A549 (cell line): ENCODE results near the gene ARHGEF1. TPM values are rescaled to one million over a fixed set of nuclear protein-coding genes. Genes with fewer than 3 reads are reported as not detected.

ENCODE experiments used
- ATAC-seq, 2 experiments: fragments of 200-7000 bp in 1 of 2; fragments of >200 bp in 1 of 2; cut with Nextera tagmentation in 1 of 2; cut with Tn5 transposase in 1 of 2; 3 replicates each; pipeline versions ENCODE4 v1.8.0 to v1.9.1; 2018 to 2020; ENCODE audit warnings: mild to moderate bottlenecking in 1 of 2, moderate library complexity in 1 of 2
- CTCF ChIA-PET: fragments of 300-600 bp; sonication (Branson Sonifier 250); formaldehyde crosslinking; extraction: SDS; loops from one replicate; lab custom pipeline; 2021; ENCODE audit warnings: antibody characterized with exemption, inconsistent platforms; lab: Yijun Ruan, JAX
- POLR2A ChIA-PET: fragments of 350-600 bp; formaldehyde crosslinking; extraction: SDS; loops from one replicate; lab custom pipeline; 2021; ENCODE audit warnings: antibody characterized with exemption, inconsistent platforms; lab: Yijun Ruan, JAX
- DNase-seq, 2 experiments: peaks; one replicate each; pipeline versions ENCODE4 v3.0.0 to v3.0.0-alpha.2; 2011 to 2016; ENCODE audit warnings: low read depth in 1 of 2, low spot score in 1 of 2
- FAIRE-seq: peaks from 2 replicates; lab custom pipeline; 2011; peaks lifted over from hg19 to GRCh38; lab: Jason Lieb, UNC
- H3K27ac ChIP-seq, 2 experiments: fragments of >200 bp; sonication (Bioruptor Twin); formaldehyde crosslinking; 3 replicates each; pipeline ENCODE4 v1.5.1; 2016 to 2017
- H3K4me1 ChIP-seq: fragments of >200 bp; sonication (Bioruptor Twin); formaldehyde crosslinking; 3 replicates; pipeline ENCODE4 v1.6.1; 2016
- H3K4me2 ChIP-seq: fragments of >200 bp; sonication (Bioruptor Twin); formaldehyde crosslinking; 3 replicates; pipeline ENCODE4 v1.6.1; 2016
- H3K4me3 ChIP-seq: fragments of >200 bp; sonication (Bioruptor Twin); formaldehyde crosslinking; 3 replicates; pipeline ENCODE4 v1.5.1; 2016
- H3K9me3 ChIP-seq: fragments of >200 bp; sonication (Bioruptor Twin); formaldehyde crosslinking; 3 replicates; pipeline ENCODE4 v1.6.1; 2016
- CBX2 ChIP-seq: fragments of 200-600 bp; sonication (generic); IDR thresholded peaks from 2 replicates; pipeline ENCODE4 v1.6.1; 2016; ENCODE audit warnings: low read depth, mild to moderate bottlenecking, borderline replicate concordance
- CBX8 ChIP-seq: fragments of 200-600 bp; sonication (generic); IDR thresholded peaks from 2 replicates; pipeline ENCODE4 v1.6.1; 2016
- CHD4 ChIP-seq: fragments of 200-600 bp; sonication (generic); IDR thresholded peaks from 2 replicates; pipeline ENCODE4 v1.6.1; 2016; ENCODE audit warnings: antibody characterized with exemption, mild to moderate bottlenecking, borderline replicate concordance
- EHF ChIP-seq: fragments of 250-450 bp; sonication (Bioruptor Pico); IDR thresholded peaks from 2 replicates; pipeline ENCODE4 v1.5.0; 2020; ENCODE audit warnings: mild to moderate bottlenecking
- HEYL ChIP-seq: fragments of 250-450 bp; sonication (Bioruptor Pico); IDR thresholded peaks from 2 replicates; pipeline ENCODE4 v1.8.0; 2021; ENCODE audit warnings: mild to moderate bottlenecking, moderate library complexity
- HOXA7 ChIP-seq: fragments of 250-450 bp; sonication (Bioruptor Pico); IDR thresholded peaks from 2 replicates; pipeline ENCODE4 v1.5.0; 2020; ENCODE audit warnings: mild to moderate bottlenecking, moderate library complexity
- HOXB5 ChIP-seq: fragments of 250-450 bp; sonication (Bioruptor Pico); IDR thresholded peaks from 2 replicates; pipeline ENCODE4 v1.5.0; 2020; ENCODE audit warnings: mild to moderate bottlenecking, moderate library complexity
- MAFK ChIP-seq: fragments of 450-650 bp; IDR thresholded peaks from 2 replicates; pipeline ENCODE4 v1.6.1; 2014; ENCODE audit not compliant: partially characterized antibody
- MAZ ChIP-seq: fragments of 150-350 bp; IDR thresholded peaks from 2 replicates; pipeline ENCODE4 v1.6.1; 2014; ENCODE audit warnings: antibody characterized with exemption, low read depth, low read length, borderline replicate concordance
- NFE2L2 ChIP-seq: fragments of 150-350 bp; conservative IDR thresholded peaks from 2 replicates; pipeline ENCODE4 v1.6.1; 2014; ENCODE audit warnings: low read length
- RARB ChIP-seq: fragments of 250-450 bp; sonication (Bioruptor Pico); IDR thresholded peaks from 2 replicates; pipeline ENCODE4 v1.8.0; 2021; ENCODE audit warnings: mild to moderate bottlenecking, moderate library complexity
- TFCP2L1 ChIP-seq: fragments of 250-450 bp; sonication (Bioruptor Pico); IDR thresholded peaks from 2 replicates; pipeline ENCODE4 v1.5.0; 2021; ENCODE audit warnings: mild to moderate bottlenecking
- ZFP36 ChIP-seq: fragments of 450-650 bp; IDR thresholded peaks from 2 replicates; pipeline ENCODE4 v1.6.1; 2014; ENCODE audit warnings: borderline replicate concordance; ENCODE audit not compliant: partially characterized antibody
- ZNF302 ChIP-seq: fragments of 250-450 bp; sonication (Bioruptor Pico); IDR thresholded peaks from 2 replicates; pipeline ENCODE4 v1.9.0; 2021; ENCODE audit warnings: inconsistent platforms, mild to moderate bottlenecking, moderate library complexity
- WGBS: methylation state at CpG from one replicate; pipeline ENCODE4 v1.1.6; 2017; ENCODE audit errors: missing lambda C conversion rate; 5-methylcytosine and 5-hydroxymethylcytosine counted together
- polyA plus RNA-seq, 4 experiments: library from polyadenylated mRNA; depleted of rRNA in 3 of 4; stranded (reverse); fragments of >200 nt; fragmentation: RNase III in 1 of 4; extraction: RNeasy Plus Mini Kit Qiagen cat#74134 plus additional on column Dnase treatment in 1 of 4; gene quantifications; 2 replicates in 3 of 4; 3 replicates in 1 of 4; pipeline ENCODE4 v1.2.3, GENCODE V29; 2011 to 2017
- TF ChIP-seq, protein P1 (sequence below): fragments of >200 bp; sonication (Bioruptor Twin); formaldehyde crosslinking; IDR thresholded peaks from 3 replicates; pipeline ENCODE4 v1.6.1; 2016
- TF ChIP-seq, protein P2 (sequence below): fragments of 450-650 bp; IDR thresholded peaks from 2 replicates; pipeline ENCODE4 v1.6.1; 2014; ENCODE audit warnings: antibody characterized with exemption
- TF ChIP-seq, protein P3 (sequence below): fragments of >200 bp; sonication (Bioruptor Twin); formaldehyde crosslinking; IDR thresholded peaks from 3 replicates; pipeline ENCODE4 v1.5.1; 2016

The ARHGEF1 gene
- polyA plus RNA-seq, 2 of the 4 experiments (the other 2 are of a cell fraction), result 38.0 to 84.2 TPM

DNA sequence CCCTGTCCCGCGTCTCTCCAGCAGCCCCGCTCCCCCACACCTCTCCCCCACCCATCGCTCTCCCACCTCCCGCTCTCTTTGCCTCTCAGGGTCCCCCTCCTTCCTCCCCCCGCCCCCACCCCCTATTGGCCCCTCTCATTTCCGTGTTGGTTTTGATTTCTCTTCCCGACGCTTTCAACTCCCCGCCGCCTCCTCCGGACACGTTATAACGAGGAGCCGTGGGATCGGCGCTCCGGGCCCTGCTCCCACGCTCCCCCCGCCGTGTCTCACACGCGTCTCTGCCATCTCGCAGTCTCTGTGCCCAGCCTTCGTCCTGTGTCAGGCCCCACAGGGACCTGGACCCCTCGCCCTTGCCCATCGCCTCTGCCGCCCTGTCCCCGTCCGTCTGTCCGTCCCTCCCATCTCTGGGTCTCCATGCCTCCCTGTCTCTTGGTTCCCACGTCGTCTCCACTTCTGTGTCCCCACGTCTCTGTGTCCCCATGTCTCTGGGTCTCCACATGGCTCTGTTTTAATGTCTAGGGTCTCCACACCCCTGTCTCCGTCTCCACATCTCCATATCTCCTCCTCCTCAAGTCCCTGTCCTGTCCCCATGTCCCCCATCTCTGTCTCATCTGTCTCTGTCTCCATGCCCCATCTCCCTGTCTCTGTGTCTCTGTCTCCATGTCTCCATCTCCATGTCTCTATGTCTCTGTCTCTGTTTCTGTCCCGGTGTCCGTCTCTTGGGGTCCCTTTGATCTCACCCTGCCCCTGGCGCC is 32.2 kb downstream of the ARHGEF1 start:
- WGBS, result 28% methylated on average over 31 of the region's 38 CpGs
- Histone ChIP-seq H3K27ac (peak overlapping the region in 1 of 2 experiments; percentile 25; a peak in 2 of 6 replicates), H3K9me3 (no peaks in the 10 kb centered on the region), H3K4me1 (peaks cover 17% of the 10 kb centered on the region), H3K4me3 (peak overlapping the region; percentile 34), H3K4me2 (peak overlapping the region; percentile 85)
- ATAC-seq, result no peak
- POLR2A ChIA-PET, result no interaction called here
- TF ChIP-seq HOXA7 (CRISPR knock-in tag) (no peak), ZFP36 (peak; percentile 18)
- DNase-seq, result no peak
- no peak for FAIRE-seq
- CTCF ChIA-PET, result no interaction called here

DNA sequence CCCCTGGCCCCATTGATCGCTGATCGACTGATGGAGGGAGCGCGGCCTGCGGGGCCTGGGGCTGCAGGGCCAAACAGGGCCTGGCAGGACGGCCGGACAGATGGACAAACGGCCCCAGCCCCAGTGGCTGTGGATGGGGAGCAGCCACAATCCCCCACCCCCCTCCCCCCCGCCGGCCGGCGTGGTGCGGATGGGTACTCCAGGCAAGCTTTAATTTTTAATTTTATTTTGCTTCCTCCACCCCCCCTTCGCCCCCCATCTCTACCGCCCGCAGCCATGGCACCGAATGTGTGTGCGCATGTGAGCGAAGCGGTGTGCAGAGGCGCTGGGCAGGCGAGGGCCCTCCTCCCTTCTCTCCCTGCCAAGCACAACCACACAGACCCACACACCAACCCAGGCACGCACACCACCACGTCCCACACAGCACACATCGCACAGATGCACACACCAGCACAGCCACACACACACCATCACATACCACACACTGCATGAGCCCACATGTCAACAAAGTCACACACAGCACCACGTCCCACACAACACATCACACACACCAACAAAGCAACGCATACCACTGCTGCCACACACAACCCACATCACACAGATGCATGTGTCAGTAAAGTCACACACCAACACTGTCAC is 32.9 kb downstream of the ARHGEF1 start:
- TF ChIP-seq CBX2 (no peak), MAZ (no peak), ZNF302 (no peak), RARB (CRISPR knock-in tag) (no peak), CBX8 (no peak), MAFK (no peak), TFCP2L1 (no peak)
- TF ChIP-seq, protein P1, sequence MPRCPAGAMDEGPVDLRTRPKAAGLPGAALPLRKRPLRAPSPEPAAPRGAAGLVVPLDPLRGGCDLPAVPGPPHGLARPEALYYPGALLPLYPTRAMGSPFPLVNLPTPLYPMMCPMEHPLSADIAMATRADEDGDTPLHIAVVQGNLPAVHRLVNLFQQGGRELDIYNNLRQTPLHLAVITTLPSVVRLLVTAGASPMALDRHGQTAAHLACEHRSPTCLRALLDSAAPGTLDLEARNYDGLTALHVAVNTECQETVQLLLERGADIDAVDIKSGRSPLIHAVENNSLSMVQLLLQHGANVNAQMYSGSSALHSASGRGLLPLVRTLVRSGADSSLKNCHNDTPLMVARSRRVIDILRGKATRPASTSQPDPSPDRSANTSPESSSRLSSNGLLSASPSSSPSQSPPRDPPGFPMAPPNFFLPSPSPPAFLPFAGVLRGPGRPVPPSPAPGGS, result no peak
- TF ChIP-seq, protein P2, sequence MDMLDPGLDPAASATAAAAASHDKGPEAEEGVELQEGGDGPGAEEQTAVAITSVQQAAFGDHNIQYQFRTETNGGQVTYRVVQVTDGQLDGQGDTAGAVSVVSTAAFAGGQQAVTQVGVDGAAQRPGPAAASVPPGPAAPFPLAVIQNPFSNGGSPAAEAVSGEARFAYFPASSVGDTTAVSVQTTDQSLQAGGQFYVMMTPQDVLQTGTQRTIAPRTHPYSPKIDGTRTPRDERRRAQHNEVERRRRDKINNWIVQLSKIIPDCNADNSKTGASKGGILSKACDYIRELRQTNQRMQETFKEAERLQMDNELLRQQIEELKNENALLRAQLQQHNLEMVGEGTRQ, result no peak
- TF ChIP-seq, protein P3, sequence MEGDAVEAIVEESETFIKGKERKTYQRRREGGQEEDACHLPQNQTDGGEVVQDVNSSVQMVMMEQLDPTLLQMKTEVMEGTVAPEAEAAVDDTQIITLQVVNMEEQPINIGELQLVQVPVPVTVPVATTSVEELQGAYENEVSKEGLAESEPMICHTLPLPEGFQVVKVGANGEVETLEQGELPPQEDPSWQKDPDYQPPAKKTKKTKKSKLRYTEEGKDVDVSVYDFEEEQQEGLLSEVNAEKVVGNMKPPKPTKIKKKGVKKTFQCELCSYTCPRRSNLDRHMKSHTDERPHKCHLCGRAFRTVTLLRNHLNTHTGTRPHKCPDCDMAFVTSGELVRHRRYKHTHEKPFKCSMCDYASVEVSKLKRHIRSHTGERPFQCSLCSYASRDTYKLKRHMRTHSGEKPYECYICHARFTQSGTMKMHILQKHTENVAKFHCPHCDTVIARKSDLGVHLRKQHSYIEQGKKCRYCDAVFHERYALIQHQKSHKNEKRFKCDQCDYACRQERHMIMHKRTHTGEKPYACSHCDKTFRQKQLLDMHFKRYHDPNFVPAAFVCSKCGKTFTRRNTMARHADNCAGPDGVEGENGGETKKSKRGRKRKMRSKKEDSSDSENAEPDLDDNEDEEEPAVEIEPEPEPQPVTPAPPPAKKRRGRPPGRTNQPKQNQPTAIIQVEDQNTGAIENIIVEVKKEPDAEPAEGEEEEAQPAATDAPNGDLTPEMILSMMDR, result no peak
- DNase-seq (no peak), ATAC-seq (no peak), FAIRE-seq (no peak)
- Histone ChIP-seq H3K4me2 (peak overlapping the region; percentile 85; the same call in 2 of the 3 replicates), H3K4me3 (no peak overlapping the region; the same call in 2 of the 3 replicates), H3K27ac (no peak overlapping the region), H3K9me3 (no peaks in the 10 kb centered on the region), H3K4me1 (peaks cover 17% of the 10 kb centered on the region)
- 70% methylated on average over 27 of the region's 27 CpGs for WGBS
- CTCF ChIA-PET, result no interaction called here
- POLR2A ChIA-PET, result no interaction called here

DNA sequence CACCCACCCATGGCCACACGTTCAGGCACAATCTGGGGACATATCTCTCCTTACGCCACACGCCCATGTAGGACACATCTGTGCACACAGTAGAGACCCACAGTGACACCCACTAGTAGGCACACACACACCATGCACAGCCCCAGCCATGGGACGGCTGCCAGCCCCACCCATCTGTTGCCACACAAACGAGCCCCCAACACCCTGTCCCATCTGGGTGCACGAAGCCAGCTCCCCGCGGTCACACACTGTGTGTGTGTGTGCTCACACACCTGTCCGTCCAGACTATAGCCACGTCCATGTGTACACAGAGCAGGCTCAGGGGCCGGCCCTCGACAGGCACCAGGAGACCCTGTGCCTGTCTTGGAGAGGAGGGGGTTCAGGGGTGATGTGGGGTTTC is 34.7 kb downstream of the ARHGEF1 start:
- Histone ChIP-seq H3K9me3 (no peaks in the 10 kb centered on the region), H3K4me1 (peaks cover 17% of the 10 kb centered on the region), H3K4me3 (no peak overlapping the region), H3K27ac (no peak overlapping the region), H3K4me2 (no peak overlapping the region)
- DNase-seq (no peak), FAIRE-seq (no peak), ATAC-seq (no peak)
- WGBS, result 66% methylated on average over 12 of the region's 12 CpGs
- TF ChIP-seq MAFK, result no peak
- ChIA-PET CTCF (interaction anchor here (0.5 kb wide), 1 partner anchor 19 kb away, joined by 3 read pairs; no protein-coding TSS in a partner anchor), POLR2A (no interaction called here)

DNA sequence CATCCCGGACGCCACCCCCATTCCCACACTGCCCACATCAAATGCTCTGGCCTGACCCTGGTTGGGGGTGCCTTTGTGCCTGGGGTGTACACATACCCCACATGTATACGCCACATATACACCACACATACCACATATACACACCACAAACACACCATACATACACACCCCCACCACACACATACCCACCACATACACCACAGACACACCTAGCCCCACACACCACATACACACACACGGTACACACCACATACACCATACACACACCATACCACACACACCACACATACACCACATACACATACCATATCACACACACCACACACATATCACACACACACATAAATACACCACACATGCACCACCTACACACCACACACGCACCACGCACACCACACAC is 35.1 kb downstream of the ARHGEF1 start:
- Histone ChIP-seq H3K4me3 (no peak overlapping the region), H3K27ac (no peak overlapping the region), H3K9me3 (no peaks in the 10 kb centered on the region), H3K4me2 (no peak overlapping the region), H3K4me1 (peaks cover 15% of the 10 kb centered on the region)
- TF ChIP-seq CHD4 (no peak), HEYL (CRISPR knock-in tag) (no peak), CBX2 (no peak), RARB (CRISPR knock-in tag) (no peak), MAZ (no peak), HOXB5 (CRISPR knock-in tag) (no peak), EHF (CRISPR knock-in tag) (no peak), NFE2L2 (no peak), CBX8 (no peak)
- ChIA-PET POLR2A (no interaction called here), CTCF (no interaction called here)
- ATAC-seq, result no peak
- FAIRE-seq, result no peak
- WGBS, result 71% methylated on average over 6 of the region's 6 CpGs
- DNase-seq, result no peak
